ENCODE measurements around the gene GNB3.

- no peak for TF ChIP-seq CTCF (IDR thresholded peaks at IDR 0.05)
- no peak for TF ChIP-seq POLR2A (IDR thresholded peaks at IDR 0.05)
- no peak for TF ChIP-seq EP300 (IDR thresholded peaks at IDR 0.05)
Observed at GRCh38 chr12:6891646-6892001, 50.9 kb downstream of the GNB3 start.

All from ovary (tissue), 3 donors.